ENCODE data around the gene PHF21B. TPM values are rescaled to one million over a fixed set of nuclear protein-coding genes. Genes with fewer than 3 reads are reported as not detected.

The PHF21B gene
- not detected in 2 replicates for total RNA-seq

DNA sequence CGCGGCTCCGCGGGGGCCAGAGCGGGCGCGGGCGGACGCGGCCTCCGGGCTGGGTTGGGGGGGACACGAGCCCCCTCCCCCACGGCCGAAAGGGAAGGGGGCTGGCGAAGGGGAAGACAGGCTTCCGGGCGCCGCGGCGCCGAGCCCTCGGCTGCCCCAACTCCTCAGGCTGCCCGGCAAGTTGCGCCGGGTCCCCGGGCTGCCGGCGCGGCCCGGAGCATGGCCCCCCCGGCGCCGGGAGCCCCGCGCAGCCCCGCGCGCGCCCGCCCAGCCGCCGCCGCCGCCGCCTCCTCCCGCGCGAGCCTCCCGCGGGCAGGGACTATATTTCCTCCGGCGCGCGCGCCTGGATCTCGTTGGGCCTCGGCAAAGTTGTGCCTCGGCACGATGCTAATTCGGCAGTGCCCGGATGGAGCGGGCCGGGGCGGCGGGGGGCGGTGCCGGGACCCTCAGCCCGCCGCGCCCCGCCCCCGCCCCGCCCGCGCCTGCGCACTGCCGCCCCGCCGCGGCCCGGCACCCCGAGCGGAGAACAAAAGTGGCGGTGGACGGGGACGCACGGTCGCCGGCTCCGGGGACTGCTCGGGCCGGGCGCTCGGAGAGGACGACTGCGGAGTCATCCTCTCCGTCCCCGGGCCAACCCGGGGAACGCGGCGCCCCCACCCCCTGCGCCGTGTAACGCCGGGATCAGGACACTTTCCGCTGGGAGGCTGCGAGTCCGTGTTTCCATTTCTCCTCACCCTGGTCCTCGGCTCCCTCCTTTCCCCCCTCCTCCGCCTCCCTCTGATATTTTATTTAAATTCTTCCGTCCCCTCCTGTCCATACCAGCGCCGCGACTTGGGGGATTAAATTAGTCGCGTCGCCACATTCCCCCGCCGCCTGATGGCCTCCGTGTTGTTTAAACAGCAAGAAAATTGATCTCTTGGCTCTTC, at the start of gene PHF21B:
TSS of gene PHF21B (minus strand) at position 400 of the 926 bp plus-strand sequence. CDS start 456 bp downstream, outside the sequence.

Other genes with a start within 250 kb of the PHF21B start
- 29.8 and 39.1 TPM in 2 replicates for gene NUP50, start 153.9 kb upstream of the PHF21B start, total RNA-seq
- gene KIAA0930, start 230.9 kb upstream of the PHF21B start, total RNA-seq, result 32.0 and 34.8 TPM in 2 replicates

All from aortic smooth muscle cell (primary cell).